Medulla oblongata (tissue), 1 donor: Measurements from ENCODE around the gene MCF2L2.

Experiments
- DNase-seq: peaks from one replicate; pipeline ENCODE4 v3.0.0-alpha.2; 2015; ENCODE audit errors: extremely low spot score

The MCF2L2 gene

DNA sequence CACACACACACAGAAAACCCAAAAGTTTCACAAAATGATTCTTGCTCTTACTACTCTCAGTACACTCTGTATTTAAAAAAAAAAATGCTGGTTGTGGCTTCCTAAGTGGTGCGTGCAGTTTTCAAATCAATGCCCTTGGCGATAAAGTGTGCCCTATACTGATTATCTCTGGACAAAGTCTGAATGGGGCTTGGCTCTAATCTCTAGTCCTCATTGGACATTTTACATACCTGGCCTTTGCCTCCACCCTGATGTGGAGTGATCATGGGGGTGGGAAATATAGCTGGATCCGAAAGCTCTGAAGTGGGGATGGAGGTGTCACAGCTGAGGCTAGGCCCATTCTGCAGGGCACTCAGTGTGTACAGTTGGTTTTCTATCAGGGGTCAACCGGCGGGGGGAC lies 161.3 kb downstream of the MCF2L2 start:
- no peak for DNase-seq

DNA sequence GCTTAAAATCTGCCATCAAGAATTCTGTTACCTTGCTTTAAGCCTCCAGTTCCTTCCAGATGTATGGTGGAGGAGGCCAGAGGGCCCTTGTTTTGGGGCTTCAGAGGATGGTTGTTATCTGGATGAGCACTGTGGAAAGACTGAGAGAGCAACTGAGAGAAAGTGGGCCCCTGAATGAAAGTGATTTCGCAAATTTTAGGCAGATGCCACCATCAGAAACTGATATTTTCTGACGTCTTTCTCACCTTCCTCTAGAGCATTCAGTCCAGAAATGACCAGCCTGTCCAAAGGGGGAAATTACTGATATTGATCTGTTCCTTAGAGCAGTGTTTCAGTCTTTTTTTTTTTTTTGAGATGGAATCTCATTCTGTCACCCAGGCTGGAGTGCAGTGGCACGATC lies 162.0 kb downstream of the MCF2L2 start:
- DNase-seq = no peak

DNA sequence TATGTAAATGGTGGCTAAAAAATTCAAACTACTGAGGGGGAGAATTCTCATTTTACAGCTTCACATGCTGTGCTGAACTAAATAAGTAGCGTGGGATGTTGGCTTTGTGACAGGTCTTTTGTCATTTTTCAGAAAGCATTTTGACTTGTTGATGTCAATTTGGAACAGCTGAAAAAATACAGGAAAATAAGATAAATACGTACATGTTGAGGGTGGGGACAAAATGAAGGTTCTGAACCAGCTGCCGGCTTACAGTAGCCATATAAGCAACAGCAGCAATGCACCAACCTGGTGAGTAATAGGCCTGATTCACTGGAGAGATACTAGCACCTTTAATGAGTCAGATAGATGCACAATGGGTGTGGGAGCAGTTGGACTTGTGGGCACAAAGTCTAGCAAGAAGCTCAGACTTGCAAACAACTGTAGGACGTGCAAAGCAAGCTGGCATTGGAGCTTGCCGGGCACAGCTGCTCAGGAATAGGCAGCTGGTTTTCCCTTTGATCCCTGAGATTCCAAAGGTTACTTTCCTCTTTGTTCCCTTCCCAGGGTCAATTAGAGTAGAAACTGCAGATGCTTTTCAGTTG lies 162.5 kb downstream of the MCF2L2 start:
- DNase-seq = no peak

DNA sequence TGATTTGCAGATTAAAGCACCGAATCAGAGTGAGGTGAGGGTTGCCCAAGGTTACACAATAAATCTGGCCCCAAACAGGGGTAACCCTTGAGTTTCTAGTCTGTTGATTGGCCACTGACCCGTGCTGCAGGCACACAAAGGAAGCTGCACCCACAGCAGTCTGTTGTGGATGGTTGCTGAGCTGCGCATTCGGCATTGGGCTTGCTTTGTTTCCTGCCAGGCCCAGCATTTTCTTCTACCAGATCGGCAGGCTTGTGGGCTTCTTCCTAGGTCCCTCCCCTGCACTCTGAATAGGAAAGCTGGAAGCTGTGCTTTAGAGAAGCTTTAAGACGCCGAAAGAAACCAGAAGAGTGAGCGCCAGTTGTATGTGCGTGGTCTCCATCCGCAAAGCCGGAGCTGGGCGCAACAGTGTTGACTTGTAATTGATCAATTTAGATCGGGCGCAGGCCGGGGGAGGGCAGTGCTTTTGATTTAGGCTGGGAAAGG lies 163.2 kb downstream of the MCF2L2 start:
- DNase-seq = peak; percentile 66

DNA sequence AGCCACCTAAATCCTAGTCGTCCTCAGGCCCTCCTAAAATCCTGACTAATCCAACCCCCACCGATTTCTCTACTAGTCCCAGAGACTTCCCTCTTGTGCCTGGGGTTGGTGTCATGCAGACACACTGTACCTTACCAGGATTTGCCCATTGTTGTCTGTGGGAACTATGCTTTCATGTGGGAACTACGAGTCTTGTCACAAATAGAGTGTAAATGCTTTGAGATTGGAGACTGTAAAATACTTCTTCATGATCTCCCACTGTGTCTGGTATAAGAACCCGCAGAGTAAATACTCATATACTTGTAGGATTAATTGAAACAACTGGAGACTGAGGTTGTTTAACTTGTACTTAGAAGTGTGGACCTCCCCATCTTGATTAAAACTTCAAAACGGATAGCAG lies 164.2 kb downstream of the MCF2L2 start:
- DNase-seq = no peak

DNA sequence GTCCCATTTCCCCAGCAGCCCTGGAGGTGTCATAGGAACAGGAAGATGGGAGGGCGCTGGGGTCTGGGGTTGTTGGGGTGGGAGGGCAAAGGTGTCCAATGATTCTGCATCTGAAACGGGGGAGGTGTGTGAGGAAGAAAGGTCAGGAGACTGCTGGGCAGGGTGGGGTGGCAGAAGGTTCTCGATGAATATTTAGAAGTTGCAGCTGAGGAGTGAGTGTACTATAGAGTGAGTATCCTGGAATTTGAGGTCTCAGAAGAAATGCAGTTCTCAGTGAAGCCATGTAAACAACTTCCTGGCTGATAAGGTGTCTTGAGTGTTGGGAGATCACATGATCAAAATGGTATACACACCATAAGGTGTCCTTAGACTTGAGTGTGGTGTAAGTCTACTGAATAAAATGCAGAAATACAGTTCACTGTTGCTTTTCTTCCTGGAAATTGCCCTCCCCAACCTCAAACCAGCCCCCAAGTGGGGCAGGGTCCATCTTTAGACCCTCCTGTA lies 165.5 kb downstream of the MCF2L2 start:
- no peak for DNase-seq

DNA sequence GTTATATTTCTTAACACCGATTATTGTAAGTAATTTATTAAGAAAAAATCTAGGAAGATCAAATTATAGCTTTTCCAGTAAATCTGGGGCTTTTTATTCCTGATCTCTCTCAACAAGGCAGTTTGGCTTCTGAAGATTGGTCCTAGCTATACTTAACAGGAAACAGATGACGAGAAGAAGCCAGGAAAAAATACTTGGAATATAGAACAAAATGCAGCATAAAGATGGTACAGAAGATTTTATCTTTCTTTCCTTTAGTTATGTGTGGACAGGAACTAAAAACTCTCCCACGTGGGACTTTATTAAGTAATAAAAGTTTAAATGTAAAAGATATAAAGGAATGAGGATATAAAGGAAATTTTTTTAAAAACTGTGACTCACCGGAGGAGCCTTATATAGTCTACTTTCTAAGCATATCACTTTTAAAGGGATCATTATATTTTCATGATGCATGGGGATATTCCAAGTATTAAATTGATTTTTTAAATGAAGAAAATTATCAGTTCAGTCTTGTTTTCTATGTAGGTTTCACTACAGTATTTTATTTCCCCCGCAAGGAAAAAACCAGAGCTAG lies 167.2 kb downstream of the MCF2L2 start:
- DNase-seq = no peak

DNA sequence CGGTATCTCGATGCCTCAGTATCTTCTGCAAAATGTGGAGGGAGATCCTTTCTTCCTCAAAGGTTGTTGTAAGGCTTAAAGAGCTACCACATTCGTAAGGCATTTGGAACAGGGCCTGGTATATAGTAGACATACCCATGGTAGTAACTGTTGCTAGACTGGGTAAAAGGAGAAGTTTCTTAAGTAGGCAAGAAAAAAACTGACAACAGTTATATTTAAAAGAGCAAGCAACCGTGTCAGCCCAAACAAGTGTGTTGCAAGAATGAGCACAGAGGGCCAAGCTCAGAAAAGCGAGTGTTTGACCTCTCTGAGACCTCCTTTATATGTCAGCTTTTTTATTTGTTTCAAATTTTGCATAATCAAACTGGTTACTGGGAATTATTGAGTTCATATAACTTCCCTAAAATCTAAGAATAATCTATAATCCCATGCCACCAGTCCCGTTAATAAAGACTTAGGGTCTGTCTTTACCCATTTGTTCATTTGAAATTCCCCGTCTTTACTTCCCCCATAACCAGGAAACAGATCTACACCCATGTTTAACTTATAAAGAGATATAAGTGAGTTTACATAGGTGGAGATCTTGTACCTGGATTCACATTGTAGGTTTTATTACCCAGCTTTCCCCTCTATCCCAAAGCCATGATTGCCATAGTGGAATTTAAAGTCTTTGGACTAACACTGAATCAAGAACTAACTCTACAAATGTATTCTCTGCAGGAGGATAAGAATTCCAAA lies 168.1 kb downstream of the MCF2L2 start:
- DNase-seq = peak; percentile 70

DNA sequence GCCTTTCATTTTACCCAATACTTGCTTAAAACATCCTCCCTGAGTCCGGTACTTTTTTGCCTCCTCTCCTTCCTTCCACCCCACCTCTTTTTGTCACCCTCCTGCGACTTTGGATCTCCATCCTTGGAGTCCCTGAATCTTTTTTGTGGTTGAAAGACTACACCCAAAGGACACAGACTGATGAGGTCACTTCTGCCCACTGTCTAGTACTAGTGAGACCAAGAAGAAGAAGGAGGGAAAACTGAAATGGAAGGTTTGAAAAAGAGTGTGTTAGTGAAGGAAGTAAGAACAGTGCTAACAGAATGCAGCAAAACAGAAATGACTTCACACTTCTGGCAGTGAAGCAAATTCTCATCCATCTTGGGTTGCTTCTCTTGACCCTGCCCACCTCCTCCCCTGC lies 168.8 kb downstream of the MCF2L2 start:
- no peak for DNase-seq

DNA sequence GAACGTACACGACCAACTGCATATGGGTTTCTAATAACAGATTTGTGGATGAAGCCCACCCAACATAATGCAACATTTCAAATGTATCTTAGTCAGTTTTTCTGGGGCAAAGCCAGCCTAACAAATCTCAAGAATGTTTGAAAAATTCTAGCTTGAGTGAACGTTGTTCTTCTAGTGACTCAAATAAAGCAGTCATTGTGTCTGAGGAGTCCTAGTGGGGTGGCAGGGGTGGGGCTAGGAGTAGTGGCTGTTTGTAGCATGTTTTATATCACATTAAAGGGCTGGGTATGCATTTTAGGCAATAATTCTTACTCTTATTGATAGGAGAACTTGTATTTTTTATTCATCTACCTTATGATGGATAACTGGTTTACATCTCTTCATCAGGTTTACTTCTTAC lies 169.3 kb downstream of the MCF2L2 start:
- DNase-seq = no peak

DNA sequence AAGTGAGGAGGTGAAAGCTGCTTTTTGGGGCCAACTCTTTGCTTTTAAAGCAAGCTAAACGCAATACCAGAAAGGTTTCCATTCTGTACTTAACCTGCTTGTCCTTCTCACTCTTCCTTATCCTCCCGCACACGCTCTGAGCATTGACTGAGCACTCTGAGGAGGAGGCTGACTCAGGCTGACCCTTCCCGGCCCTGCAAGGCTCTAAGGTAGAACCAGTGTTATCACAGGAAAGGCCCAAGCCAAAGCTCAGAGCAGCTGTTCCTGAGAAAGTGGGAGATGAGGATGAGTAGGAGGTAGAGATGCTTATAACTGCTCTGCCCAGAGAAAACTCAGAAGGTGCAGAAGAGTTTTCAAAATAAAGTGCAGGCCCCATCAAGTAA lies 173.1 kb downstream of the MCF2L2 start:
- peak; percentile 12 for DNase-seq

DNA sequence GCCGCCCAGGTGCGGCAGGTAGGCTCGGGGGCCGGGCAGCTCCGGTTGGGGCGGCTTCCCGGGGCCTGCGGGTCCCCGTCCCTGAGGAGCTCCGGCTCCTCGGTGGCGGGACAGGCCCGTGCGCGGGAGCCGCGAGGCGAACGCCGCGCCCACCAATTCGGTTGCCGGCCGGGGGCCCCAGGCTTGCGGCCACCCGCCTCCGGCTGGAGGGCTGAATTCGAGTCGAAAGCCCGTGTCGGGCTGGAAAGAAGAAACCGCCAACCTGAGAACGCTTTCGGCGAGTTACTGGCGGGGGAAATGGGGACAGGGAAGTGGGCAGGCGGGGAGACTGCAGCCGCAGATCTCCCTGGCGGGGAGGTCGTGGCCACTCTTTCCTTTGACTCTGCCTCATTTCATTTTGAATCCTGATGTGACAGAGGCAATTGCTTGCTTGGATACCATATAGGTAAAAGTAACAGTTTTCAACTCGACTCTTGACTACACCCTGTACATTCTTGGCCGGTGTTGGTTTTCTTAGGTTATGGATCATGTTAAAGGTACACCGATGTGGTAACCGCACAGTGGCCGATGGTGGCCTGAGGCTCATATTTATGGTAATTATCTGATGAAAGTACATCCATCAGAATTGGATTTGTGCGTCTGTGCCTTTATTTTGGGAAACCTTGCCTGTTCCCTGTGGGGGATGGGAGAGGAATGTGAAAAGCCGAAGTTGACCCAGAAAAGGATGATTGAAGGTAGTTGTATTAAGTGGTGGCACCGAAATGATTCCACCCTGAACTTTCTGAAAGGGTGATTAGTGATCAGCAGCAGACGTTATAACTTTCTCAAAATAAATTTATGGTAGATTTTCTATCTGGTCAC lies 173.7 kb downstream of the MCF2L2 start:
- DNase-seq = no peak

DNA sequence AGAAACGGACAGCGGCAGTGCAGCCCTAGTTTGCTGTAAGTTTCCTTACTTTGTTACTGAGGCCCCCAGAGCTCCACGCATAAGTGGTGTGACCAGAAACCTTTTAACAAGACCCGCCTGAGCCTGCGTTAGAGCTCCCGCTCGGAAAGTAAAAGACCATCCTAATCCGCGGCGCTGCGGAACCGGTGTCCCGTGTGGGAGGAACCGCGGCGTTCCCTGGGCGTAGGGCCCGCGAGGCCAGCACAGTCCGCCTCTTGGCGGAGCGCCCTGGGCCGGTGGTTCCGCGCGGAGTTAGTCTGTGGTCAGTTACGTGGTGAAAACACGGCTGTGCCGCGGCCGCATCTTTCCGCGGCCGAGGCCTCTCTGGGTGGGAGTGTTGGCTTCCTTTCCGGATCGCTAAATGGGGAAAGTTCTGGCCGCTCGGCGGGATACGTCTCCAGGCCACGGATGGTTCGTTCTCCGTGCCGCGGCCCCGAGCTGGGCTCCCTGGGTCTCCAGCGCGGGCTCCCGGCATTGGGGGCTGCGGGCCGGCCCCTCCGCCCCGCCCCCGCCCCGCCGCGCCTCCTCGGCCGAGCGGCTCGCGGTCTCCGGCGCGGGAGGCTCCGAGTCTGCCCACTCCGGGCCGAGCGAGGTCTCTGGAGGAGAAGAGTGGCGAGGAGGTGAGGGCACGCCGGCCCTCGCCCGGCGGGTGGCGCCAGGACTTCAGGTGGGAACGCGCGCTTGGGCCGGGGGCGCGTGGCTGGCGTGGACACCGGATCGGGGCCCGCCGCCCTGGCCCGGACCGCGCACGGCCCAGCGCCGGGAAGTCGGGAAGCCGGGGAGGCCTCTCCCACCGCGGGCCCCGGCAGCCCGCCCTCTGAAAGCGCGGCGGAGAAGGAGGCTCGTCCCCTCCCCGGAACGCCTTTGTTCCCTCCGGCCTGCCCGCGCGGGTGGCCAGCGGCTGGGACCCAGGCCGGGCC lies 174.6 kb downstream of the MCF2L2 start:
- DNase-seq = peak; percentile 57

DNA sequence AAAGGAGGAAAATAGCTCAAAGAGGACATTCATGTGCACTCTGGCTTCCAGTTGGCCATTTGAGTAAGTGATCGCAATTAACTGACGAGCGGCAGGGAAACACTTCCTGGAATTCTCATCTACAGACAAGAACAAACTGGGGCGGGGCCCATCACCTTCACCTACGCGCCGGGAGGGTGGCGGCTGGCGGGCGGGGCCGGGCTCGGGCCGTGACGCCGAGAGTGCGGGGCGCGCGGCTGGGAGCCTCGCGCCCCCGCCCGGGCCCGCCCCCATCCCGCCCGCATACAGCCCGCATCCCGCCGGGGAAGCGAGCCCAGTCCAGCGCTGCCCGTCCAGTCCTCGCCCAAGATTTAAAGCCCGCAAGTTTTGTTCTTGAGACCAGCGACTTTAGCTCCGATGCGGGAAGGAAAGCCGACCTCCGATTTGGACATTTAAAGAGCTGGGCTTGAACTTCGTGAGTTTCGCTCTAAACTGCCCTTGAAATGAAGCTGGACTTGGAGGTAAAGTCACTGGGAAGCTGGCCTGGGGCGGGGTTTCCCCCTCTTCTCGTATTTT lies 175.4 kb downstream of the MCF2L2 start, which contains the start of gene B3GNT5:
TSS of gene B3GNT5 (plus strand) at position 281 of the 555 bp plus-strand sequence. CDS start 16,546 bp downstream, outside the sequence.
- DNase-seq = peak; percentile 48

DNA sequence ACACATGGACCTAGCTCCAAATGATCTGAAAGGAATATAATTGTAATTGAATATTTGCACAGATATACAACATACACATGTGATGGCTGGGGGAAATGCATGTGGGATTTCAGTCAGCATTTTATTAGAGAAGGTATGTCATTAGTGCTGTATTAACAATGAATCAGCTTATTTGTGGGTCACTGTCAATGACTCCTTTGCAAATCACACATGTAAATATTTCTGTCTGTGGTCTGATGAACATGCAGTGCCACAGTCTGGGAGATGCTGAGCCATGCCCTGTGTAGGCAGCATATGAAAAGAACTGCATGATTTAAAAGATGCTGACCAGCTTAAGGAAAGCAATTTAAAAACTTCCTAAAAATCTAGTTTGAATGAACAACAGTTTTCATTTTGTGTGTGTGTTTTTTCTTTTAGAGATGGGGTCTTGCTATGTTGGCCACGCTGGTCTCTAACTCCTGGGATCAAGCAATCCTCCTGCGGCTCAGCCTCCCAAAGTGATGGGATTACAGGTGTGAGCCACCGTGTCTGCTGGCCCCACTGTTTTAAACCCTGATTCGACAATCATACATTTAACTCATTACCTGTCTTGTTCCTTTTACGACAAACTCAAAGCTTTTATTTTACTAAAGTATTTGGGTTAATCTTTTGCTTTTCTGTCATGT lies 176.2 kb downstream of the MCF2L2 start:
- no peak for DNase-seq

DNA sequence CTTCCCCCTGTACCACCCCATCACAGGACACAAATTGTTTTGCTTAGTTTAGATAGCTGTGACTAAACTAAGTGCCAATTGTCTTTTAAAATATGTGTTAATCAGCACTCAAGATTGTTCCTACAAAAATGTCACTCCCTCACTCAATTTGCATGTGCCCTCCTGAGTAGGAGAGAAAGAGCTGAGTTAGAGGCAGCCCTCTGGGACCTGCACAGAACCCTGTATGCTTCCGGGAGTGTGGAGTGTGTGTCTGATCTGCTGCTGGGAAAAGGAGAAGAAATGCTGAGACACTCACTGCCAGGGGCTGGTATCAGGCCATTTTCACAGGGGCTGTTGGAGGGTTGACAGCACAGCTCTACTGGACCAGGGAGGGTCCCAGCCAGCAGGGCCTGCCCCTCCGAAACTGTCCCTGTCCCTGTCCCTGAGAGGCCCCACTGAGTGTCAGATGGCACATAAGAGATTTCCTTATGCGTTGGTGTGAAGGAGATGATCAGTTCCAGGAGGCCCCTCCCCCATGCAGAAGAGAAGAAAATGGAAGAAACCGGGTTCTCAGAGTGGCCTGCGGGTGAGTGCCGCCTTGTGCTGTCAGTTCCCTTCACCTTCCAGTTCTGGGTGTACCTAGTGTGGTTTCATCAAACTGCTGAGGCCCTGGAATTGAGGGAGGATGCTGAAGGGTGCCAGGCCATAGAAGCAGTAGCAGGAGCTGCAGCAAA lies 179.3 kb downstream of the MCF2L2 start:
- no peak for DNase-seq

DNA sequence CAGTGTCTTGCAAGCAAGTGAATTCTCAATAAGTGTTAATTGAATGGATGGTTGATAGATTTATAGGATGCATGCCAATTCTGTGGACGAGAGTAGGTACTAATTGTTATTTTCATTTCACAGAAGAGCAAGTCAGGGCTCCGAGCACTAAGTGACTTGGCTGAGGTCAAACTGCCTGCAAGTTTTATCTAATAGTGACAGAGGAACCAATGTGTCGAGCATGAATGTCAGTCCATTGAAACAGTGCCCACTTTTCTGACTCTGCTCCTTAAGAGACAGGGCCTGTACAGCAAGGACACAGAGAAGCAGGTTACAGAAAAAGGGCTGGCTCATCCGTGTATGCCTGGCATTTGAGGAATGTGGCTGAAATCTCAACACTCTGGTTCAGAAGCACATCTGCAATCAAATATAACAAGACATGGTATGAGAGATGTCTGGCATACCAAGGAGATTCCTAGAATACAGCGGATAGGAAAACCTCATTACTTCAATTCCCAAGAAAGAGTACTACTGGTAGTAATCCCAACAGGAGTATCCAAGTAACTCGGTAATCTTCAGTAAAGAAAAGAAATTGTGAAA lies 181.3 kb downstream of the MCF2L2 start:
- no peak for DNase-seq

DNA sequence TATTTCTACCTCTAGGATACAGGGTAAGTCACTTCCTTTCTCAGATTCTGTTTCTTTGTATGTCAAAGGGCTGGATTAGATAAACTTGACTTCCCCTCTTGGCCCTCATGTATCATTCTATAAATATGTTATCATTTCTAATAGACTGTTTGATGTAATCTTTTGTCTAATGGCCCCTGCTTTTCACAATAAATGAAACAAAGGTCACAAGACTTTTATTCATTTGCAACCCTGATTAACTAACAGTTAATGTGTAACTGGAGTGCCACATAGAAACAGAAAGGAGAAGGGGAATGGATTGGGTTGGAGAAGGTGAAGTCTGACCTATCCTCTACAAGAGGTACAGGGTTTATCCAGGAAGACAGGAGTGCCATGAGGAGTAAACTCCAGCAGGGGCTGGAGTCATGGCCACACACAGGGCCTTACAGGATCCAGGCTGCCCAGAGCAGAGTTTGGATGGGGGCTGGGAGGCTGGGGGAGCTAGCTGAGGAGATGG lies 183.4 kb downstream of the MCF2L2 start:
- DNase-seq = peak; percentile 29

DNA sequence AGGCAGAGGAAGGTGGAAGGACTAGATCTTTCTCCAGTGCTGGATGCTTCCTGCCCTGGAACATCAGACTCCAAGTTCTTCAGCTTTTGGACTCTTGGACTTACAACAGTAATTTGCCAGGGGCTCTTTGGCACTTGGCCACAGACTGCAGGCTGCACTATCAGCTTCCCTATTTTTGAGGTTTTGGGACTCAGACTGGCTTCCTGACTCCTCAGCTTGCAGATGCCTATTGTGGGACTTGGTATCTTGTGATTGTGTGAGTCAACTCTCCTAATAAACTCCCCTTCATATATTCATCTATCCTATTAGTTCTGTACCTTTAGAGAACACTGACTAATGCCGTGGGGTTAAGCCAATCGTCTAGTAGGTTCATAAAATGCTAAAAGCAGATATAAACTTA lies 184.2 kb downstream of the MCF2L2 start:
- peak; percentile 84 for DNase-seq
